ENCODE measurements around the gene CPLX4. TPM values are rescaled to one million over a fixed set of nuclear protein-coding genes. Genes with fewer than 3 reads are reported as not detected.

CPLX4 gene
- total RNA-seq, 1 donor from 2014 or later: not detected

DNA sequence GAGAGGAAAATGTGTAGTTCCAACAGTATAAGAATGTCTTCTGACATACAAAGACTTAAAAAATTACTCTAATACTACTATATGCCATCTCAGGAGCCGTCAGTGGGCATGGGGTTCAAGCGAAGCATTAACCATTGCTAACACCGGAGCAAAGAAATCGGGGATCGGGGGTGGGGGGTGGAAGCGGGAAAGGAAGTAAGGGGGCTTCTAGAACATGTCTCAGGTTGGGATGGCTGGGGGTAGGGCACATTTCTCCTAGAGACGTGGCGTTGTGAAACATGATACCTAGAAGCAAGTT lies 39.9 kb upstream of the CPLX4 start:
- peak overlapping the region; percentile 100 for H3K4me3 Mint-ChIP-seq (ENCODE audit: unreplicated experiment)
- peaks cover 5% of the 10 kb centered on the region for H3K4me1 Mint-ChIP-seq (ENCODE audit: unreplicated experiment)

DNA sequence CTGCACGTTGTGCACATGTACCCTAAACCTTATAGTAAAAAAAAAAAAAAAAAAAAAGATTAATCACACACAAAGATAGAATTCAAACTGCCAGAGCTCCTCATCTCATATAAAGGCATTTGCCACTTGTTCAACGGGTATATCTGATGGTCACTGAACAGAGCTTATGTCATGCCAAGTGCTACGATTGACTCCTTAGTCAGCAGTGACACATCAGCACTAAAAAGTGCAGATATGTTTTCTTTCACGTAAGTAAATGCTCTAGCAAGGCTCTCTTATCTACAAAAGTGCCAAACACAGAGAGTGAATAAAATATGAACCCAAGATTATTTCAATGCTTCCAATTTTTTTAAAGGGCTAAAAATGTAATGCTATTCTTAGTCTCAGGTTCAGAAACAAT lies 39.5 kb upstream of the CPLX4 start:
- Mint-ChIP-seq H3K4me1 (ENCODE audit: unreplicated experiment) (peaks cover 5% of the 10 kb centered on the region), H3K4me3 (ENCODE audit: unreplicated experiment) (peak overlapping the region; percentile 100), H3K36me3 (ENCODE audit: low read depth, unreplicated experiment) (peaks cover 5% of the 10 kb centered on the region), H3K27ac (ENCODE audit: unreplicated experiment) (peak overlapping the region; percentile 95), H3K27me3 (ENCODE audit: unreplicated experiment) (peaks cover 1% of the 10 kb centered on the region), H3K9me3 (ENCODE audit: unreplicated experiment) (no peaks in the 10 kb centered on the region)
- no peak for DNase-seq (ENCODE audit: low spot score)
- TF ChIP-seq, protein P1, sequence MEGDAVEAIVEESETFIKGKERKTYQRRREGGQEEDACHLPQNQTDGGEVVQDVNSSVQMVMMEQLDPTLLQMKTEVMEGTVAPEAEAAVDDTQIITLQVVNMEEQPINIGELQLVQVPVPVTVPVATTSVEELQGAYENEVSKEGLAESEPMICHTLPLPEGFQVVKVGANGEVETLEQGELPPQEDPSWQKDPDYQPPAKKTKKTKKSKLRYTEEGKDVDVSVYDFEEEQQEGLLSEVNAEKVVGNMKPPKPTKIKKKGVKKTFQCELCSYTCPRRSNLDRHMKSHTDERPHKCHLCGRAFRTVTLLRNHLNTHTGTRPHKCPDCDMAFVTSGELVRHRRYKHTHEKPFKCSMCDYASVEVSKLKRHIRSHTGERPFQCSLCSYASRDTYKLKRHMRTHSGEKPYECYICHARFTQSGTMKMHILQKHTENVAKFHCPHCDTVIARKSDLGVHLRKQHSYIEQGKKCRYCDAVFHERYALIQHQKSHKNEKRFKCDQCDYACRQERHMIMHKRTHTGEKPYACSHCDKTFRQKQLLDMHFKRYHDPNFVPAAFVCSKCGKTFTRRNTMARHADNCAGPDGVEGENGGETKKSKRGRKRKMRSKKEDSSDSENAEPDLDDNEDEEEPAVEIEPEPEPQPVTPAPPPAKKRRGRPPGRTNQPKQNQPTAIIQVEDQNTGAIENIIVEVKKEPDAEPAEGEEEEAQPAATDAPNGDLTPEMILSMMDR (IDR thresholded peaks at IDR 0.05; ENCODE audit: unreplicated experiment): no peak

More for the DNA sequence above, 39.9 kb upstream of the CPLX4 start:
- TF ChIP-seq, protein P1 (IDR thresholded peaks at IDR 0.05; ENCODE audit: unreplicated experiment): no peak
- Mint-ChIP-seq H3K27me3 (ENCODE audit: unreplicated experiment) (peaks cover 1% of the 10 kb centered on the region), H3K27ac (ENCODE audit: unreplicated experiment) (peak overlapping the region; percentile 95), H3K36me3 (ENCODE audit: low read depth, unreplicated experiment) (peaks cover under 1% of the 10 kb centered on the region), H3K9me3 (ENCODE audit: unreplicated experiment) (no peaks in the 10 kb centered on the region)
- DNase-seq (ENCODE audit: low spot score): peak; percentile 4

DNA sequence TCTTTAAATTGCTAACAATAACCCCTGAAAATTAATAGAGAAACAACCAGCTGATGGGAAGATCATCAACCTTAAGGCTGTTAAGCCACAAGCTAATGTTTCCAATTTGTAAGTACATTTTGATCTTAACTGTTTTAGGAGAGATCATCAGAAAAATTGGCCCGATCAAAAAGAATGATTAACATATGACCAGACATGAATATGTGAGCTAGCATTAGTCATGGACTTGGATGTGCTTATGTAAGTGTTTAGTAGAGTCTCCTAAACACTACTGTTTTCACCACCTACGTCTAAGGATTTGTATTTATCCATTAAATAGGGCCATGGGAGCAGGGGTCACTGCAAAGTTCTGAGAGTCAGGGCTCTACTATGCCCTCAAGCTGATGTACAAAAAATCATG lies 36.3 kb upstream of the CPLX4 start:
- TF ChIP-seq, protein P1 (IDR thresholded peaks at IDR 0.05; ENCODE audit: unreplicated experiment): no peak
- H3K36me3 Mint-ChIP-seq (ENCODE audit: low read depth, unreplicated experiment): peaks cover 10% of the 10 kb centered on the region
- H3K9me3 Mint-ChIP-seq (ENCODE audit: unreplicated experiment): no peaks in the 10 kb centered on the region
- no peak for DNase-seq (ENCODE audit: low spot score)
- H3K27ac Mint-ChIP-seq (ENCODE audit: unreplicated experiment): no peak overlapping the region
- H3K4me3 Mint-ChIP-seq (ENCODE audit: unreplicated experiment): no peak overlapping the region
- H3K4me1 Mint-ChIP-seq (ENCODE audit: unreplicated experiment): peaks cover 5% of the 10 kb centered on the region
- peaks cover 1% of the 10 kb centered on the region for H3K27me3 Mint-ChIP-seq (ENCODE audit: unreplicated experiment)

DNA sequence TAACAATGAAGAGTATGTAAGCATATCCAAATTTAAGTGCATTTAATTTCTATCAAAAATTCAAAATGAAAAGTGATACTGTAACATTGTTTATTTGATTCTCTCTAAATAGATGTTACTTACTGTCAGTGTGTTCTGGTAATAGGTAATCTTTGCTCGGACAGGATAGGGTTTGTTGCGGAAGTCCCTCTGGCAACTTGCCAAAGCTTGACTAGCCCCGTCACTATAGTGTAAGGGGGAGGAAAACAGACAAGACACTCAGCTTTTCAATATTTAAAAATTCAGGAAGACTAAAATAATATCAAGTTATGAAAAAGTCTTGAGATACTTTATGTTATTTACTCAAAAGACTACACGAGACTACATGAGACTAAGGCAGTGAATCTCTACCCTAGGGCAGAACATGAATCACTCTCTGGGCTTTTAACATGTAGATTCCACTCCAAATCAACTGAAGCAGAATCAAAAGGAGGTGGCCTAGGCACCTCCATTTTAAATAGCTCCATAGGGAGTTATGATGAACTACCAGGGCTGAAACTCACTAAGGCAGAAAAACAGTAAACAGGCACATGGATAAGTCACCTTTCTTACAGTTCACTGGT lies 34.7 kb upstream of the CPLX4 start:
- peaks cover 14% of the 10 kb centered on the region for H3K36me3 Mint-ChIP-seq (ENCODE audit: low read depth, unreplicated experiment)

DNA sequence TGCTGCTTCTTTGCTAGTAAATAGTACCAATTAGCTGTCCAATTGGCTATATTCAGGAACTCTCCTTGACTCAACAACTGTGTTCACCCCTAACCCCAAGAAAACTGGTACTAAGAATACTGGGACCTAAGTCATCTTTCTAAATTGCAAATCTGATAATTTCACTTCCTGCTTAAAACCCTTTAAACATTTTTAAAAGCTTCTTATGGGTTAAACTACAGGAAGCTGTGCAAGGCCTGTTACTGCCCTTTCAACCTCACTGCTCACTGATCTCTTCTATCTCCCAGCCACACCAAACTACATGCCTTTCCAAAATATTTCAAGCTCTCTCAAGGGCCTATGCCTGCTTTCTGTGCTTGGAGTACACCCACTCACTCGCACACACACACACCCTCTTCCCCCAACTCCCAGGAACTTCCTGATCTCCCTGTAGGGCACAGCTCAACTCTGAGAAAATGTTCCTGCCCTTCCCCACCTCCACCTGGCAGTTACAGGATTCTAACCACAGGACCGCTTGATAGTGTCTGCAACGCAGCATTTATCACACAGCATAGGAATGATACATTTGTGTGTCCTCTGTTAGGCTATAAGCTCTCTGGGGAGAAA lies 33.9 kb upstream of the CPLX4 start:
- Mint-ChIP-seq H3K27me3 (ENCODE audit: unreplicated experiment) (no peaks in the 10 kb centered on the region), H3K27ac (ENCODE audit: unreplicated experiment) (no peak overlapping the region), H3K9me3 (ENCODE audit: unreplicated experiment) (no peaks in the 10 kb centered on the region), H3K36me3 (ENCODE audit: low read depth, unreplicated experiment) (peaks cover 14% of the 10 kb centered on the region), H3K4me3 (ENCODE audit: unreplicated experiment) (no peak overlapping the region), H3K4me1 (ENCODE audit: unreplicated experiment) (peaks cover 3% of the 10 kb centered on the region)
- DNase-seq (ENCODE audit: low spot score): no peak
- TF ChIP-seq, protein P1 (IDR thresholded peaks at IDR 0.05; ENCODE audit: unreplicated experiment): no peak

More for the DNA sequence above, 34.7 kb upstream of the CPLX4 start:
- no peak for DNase-seq (ENCODE audit: low spot score)
- Mint-ChIP-seq H3K27ac (ENCODE audit: unreplicated experiment) (no peak overlapping the region), H3K27me3 (ENCODE audit: unreplicated experiment) (no peaks in the 10 kb centered on the region), H3K4me1 (ENCODE audit: unreplicated experiment) (peaks cover 3% of the 10 kb centered on the region), H3K4me3 (ENCODE audit: unreplicated experiment) (no peak overlapping the region), H3K9me3 (ENCODE audit: unreplicated experiment) (no peaks in the 10 kb centered on the region)
- TF ChIP-seq, protein P1 (IDR thresholded peaks at IDR 0.05; ENCODE audit: unreplicated experiment): no peak

All from endothelial cell (in vitro differentiated cells).